Measurements from ENCODE around the gene NCAPD2.
A peak's percentile ranks its signal among the peaks of the same experiment; 100 is the strongest.
"Not testable (repeated sequence)": the region's sequence is repeated elsewhere in the genome, so short reads cannot be mapped to it uniquely, and the experiment has no call there.

Gene NCAPD2

DNA sequence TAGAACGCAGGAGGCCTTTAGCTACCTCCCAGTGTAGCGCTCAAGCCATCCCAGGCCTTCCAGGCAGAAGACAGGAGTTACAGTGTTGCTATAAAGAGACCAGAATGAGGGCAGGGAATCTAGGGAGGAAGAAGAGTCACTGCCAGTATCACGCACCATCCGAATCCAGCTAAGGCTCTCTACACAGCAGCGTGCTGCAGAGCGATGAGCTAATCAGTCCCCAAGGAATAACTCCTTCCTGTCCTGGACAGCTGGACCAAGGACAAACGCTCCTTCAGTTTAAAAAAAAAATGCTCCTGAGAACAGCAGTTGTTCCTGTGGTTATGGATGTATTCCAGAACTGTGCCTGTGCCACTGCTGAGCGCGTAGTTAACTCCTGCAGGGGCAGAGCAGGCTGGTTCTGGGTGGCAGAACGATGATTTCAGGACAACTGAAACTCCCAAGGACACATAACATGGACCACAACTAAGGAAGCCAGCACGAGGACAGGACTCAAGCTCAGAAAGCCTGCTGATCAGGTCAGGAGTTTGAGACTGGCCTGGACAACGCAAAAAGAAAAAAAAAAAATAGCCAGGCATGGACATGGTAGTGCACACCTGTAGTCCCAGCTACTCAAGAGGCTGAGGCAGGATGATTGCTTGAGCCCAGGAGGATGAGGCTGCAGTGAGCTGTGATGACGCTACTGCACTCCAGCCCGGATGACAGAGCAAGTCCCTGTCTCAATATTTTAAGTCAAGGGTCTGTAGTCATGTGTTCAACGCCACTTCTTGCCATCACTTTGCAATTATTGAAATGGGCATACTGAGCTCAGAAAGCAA lies 59.4 kb downstream of the NCAPD2 start:
- H3K4me3 ChIP-seq (ENCODE audit: low read length): peak overlapping the region; percentile 32

DNA sequence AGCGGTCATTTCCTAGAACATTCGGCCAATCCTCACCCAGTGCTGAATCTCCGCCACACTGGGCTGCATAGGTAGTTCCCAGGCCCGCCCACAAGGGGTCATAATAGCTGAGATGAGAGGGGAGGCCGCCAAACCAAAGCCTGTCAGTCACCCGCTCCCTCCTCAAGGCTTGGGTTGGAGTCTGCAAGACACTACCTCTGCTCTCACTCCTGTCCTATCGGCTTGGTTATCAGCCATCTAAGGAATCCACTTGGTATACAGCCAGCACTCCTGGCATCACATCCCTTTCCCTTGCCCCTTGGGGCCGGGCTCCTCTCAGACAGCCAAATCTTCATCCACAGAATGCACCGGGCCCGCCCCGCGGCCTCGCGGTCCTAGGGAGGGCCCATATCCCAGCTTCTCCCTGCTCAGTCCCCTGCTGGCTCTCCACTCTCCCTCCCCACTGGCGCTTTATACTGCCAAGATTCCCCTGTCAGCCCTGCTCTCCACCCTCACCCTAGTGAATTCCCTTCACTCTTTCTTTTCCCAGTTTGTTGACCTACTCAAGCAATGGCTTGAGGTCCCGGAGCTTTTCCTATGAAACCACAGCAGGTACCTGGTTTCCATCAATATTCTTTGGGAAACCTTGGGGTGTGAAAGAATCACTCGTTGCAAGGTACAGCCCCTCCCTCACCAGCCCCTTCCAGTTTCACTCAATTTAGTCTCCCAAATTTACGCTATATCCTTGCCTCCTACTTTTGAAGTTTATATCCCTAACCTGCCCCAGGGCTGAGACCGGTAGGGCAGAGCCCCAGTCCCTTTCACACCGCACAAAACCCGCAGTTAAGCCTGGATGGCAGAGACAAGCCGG lies 60.5 kb downstream of the NCAPD2 start:
- Histone ChIP-seq H3K4me3 (ENCODE audit: low read length) (peak overlapping the region; percentile 85), H3K36me3 (ENCODE audit: control insufficient read depth, insufficient read depth, low read length) (peaks cover 5% of the 10 kb centered on the region), H3K27me3 (ENCODE audit: control insufficient read depth, insufficient read depth, low read length) (no peaks in the 10 kb centered on the region), H3K4me1 (ENCODE audit: control insufficient read depth, insufficient read depth, low read length) (peaks cover 43% of the 10 kb centered on the region), H3K9ac (ENCODE audit: low read length) (no peak overlapping the region), H3K27ac (ENCODE audit: low read depth, low read length) (peak overlapping the region; percentile 67)

More for the DNA sequence above, 59.4 kb downstream of the NCAPD2 start:
- peaks cover 8% of the 10 kb centered on the region for H3K36me3 ChIP-seq (ENCODE audit: control insufficient read depth, insufficient read depth, low read length)
- H3K27me3 ChIP-seq (ENCODE audit: control insufficient read depth, insufficient read depth, low read length): no peaks in the 10 kb centered on the region
- peak overlapping the region; percentile 87 for H3K27ac ChIP-seq (ENCODE audit: low read depth, low read length)
- H3K9ac ChIP-seq (ENCODE audit: low read length): no peak overlapping the region
- H3K4me1 ChIP-seq (ENCODE audit: control insufficient read depth, insufficient read depth, low read length): peaks cover 43% of the 10 kb centered on the region

DNA sequence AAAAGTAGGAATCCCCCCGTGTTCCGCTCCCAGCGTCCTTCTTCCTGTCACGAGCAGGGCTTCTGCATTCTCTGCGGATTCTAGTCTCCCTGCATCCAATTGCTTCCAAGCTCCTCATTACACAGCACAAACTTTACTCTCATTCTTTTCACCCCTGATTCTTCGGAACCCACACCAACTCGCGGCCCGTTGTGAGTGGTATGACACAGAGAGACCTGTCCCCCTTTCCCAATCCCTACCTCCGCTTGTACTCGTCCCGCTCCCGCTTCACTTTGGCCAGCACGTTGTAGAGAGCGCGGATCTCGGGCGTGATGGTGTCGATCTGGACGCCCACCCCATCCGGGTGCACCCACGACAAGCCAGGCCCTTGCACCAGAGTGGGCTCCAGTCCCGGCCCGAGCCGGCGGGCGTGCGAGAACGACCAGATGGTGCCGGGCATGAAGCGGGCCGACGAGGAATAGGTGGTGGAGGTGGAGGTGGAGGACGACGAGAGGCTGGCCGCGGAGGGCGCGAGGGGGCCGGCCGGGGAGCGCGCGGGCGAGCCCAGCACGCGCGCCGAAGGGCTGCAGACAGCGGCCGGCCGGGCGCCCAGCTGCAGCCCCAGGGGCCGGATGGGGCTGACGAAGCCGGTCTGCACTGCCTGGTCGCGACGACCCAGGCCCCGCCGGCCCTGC lies 61.3 kb downstream of the NCAPD2 start:
- Histone ChIP-seq H3K9ac (ENCODE audit: low read length) (no peak overlapping the region), H3K27me3 (ENCODE audit: control insufficient read depth, insufficient read depth, low read length) (no peaks in the 10 kb centered on the region), H3K4me3 (ENCODE audit: low read length) (peak overlapping the region; percentile 85), H3K4me1 (ENCODE audit: control insufficient read depth, insufficient read depth, low read length) (peaks cover 43% of the 10 kb centered on the region), H3K36me3 (ENCODE audit: control insufficient read depth, insufficient read depth, low read length) (peaks cover 9% of the 10 kb centered on the region), H3K27ac (ENCODE audit: low read depth, low read length) (peak overlapping the region; percentile 67)

DNA sequence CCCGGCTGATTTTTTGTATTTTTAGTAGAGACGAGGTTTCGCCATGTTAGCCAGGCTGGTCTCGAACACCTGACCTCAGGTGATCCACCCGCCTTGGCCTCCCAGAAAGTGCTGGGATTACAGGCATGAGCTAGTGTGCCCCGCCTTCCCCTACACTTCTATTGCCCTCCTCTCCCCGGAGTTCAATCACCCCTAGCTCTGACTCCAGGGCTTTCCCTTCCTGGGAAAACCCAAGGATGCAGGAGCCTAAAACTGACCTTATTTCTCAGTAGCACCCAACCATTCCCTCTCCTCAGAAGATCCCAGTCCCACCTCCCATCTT lies 62.6 kb downstream of the NCAPD2 start:
- peaks cover 22% of the 10 kb centered on the region for H3K36me3 ChIP-seq (ENCODE audit: control insufficient read depth, insufficient read depth, low read length)
- not testable (repeated sequence) for H3K4me3 ChIP-seq (ENCODE audit: low read length); H3K9ac ChIP-seq (ENCODE audit: low read length); H3K27me3 ChIP-seq (ENCODE audit: control insufficient read depth, insufficient read depth, low read length)
- H3K4me1 ChIP-seq (ENCODE audit: control insufficient read depth, insufficient read depth, low read length): peaks cover 31% of the 10 kb centered on the region
- H3K27ac ChIP-seq (ENCODE audit: low read depth, low read length): peak overlapping the region; percentile 41

DNA sequence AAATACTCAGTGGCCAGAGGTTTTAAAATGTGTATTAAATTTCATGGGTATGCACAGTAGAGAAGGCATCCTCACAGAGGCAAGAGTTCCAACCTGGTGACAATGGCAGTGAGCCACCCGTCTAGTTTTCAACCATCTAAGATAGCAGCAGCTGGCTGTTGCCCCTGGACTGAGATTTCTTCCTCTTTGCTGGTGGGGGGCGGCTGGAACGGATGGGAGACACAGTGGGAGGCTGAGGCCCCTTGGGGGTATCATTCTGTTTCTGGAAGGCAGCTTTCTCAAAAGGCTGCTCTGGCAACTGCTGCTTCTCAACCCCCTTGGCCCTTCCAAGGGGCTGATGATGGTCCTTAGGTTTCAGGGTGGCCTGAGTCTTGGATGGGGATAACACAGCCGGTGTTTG lies 63.0 kb downstream of the NCAPD2 start:
- H3K27me3 ChIP-seq (ENCODE audit: control insufficient read depth, insufficient read depth, low read length): no peaks in the 10 kb centered on the region
- peaks cover 27% of the 10 kb centered on the region for H3K4me1 ChIP-seq (ENCODE audit: control insufficient read depth, insufficient read depth, low read length)
- no peak overlapping the region for H3K9ac ChIP-seq (ENCODE audit: low read length)
- peaks cover 26% of the 10 kb centered on the region for H3K36me3 ChIP-seq (ENCODE audit: control insufficient read depth, insufficient read depth, low read length)
- no peak overlapping the region for H3K27ac ChIP-seq (ENCODE audit: low read depth, low read length)
- H3K4me3 ChIP-seq (ENCODE audit: low read length): no peak overlapping the region

DNA sequence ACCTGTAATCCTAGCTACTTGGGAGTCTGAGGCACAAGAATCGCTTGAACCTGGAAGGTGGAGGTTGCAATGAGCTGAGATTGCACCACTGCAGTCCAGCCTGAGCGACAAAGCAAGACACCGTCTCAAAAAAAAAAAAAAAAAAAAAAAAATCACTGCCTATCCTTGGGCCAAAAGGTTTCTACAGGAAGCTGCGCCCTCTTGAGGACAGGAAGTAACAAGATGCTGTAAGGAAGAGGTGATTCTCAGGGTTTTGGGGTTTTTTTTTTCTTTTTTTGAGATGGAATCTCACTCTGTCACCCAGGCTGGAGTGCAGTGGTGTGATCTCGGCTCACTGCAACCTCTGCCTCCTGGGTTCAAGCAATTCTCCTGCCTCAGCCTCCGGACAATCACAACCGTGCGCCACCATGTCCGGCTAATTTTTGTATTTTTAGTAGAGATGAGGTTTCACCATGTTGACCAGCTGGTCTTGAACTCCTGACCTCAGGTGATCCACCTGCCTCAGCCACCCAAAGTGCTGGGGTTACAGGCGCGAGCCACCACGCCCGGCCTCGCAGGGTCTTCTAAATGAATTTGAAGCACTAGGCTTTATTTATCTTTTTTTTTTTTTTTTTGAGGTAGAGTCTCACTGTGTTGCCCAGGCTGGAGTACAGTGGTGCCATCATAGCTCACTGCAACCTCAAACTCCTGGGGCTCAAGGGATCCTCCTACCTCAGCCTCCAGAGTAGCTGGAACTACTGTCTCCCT lies 64.3 kb downstream of the NCAPD2 start:
- Histone ChIP-seq H3K36me3 (ENCODE audit: control insufficient read depth, insufficient read depth, low read length) (peaks cover 35% of the 10 kb centered on the region), H3K4me1 (ENCODE audit: control insufficient read depth, insufficient read depth, low read length) (peaks cover 14% of the 10 kb centered on the region)
- H3K9ac ChIP-seq (ENCODE audit: low read length); H3K27ac ChIP-seq (ENCODE audit: low read depth, low read length); H3K4me3 ChIP-seq (ENCODE audit: low read length); H3K27me3 ChIP-seq (ENCODE audit: control insufficient read depth, insufficient read depth, low read length): not testable (repeated sequence)

DNA sequence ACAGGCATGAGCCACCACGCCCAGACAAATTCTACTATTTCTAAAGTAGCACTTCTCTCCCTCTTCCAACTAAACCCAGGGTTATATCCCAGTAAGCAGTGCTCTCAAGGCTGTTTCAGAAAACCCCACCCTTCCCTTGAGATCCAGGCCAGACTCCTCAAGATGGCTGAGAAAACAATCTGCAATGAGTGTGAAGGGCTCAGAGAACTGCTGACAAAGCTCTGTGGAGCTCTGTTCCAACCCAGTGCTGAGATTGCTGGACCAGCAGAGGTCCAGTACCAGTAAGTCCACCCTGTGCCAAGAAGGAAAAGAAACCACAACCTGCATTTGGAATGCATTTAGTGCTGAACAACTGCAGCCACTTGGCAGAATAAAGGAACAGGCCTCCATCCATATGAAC lies 65.6 kb downstream of the NCAPD2 start:
- Histone ChIP-seq H3K4me1 (ENCODE audit: control insufficient read depth, insufficient read depth, low read length) (peaks cover 4% of the 10 kb centered on the region), H3K36me3 (ENCODE audit: control insufficient read depth, insufficient read depth, low read length) (peaks cover 35% of the 10 kb centered on the region), H3K4me3 (ENCODE audit: low read length) (no peak overlapping the region), H3K9ac (ENCODE audit: low read length) (no peak overlapping the region), H3K27me3 (ENCODE audit: control insufficient read depth, insufficient read depth, low read length) (no peaks in the 10 kb centered on the region), H3K27ac (ENCODE audit: low read depth, low read length) (no peak overlapping the region)

DNA sequence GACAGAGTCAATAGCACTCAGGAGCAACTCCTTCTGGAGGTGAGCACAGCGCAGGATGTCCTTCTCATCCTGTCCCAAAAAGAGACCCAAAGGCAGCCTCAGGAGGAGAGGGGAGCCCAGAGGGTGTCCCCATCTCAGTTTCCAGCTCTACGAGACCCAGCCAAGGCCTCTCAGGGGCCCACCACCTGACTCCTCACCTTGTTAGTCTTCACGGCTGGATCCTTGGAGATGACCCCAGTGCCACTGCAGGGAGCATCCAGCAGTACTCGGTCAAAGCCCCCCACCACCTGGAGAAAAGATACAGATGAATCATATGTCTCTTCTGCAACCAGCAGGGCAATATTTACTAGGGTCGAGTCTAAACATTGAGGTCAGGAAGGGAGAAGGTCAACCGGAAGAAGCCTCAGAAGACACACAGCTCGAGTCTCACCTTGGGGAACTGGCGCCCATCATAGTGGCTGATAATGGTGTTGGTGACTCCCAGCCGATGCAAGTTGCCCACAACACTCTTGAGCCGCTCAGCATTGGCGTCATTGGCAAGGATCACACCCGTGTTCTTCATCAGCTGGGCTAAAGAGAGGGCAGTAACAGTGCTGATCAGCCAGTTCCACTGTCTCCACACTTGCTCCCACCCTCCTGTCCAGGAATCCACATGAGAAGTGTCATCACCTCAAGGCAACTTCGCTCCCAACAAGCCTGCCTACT lies 66.8 kb downstream of the NCAPD2 start:
- Histone ChIP-seq H3K27me3 (ENCODE audit: control insufficient read depth, insufficient read depth, low read length) (no peaks in the 10 kb centered on the region), H3K36me3 (ENCODE audit: control insufficient read depth, insufficient read depth, low read length) (peaks cover 36% of the 10 kb centered on the region), H3K9ac (ENCODE audit: low read length) (no peak overlapping the region), H3K27ac (ENCODE audit: low read depth, low read length) (no peak overlapping the region), H3K4me1 (ENCODE audit: control insufficient read depth, insufficient read depth, low read length) (no peaks in the 10 kb centered on the region), H3K4me3 (ENCODE audit: low read length) (no peak overlapping the region)

DNA sequence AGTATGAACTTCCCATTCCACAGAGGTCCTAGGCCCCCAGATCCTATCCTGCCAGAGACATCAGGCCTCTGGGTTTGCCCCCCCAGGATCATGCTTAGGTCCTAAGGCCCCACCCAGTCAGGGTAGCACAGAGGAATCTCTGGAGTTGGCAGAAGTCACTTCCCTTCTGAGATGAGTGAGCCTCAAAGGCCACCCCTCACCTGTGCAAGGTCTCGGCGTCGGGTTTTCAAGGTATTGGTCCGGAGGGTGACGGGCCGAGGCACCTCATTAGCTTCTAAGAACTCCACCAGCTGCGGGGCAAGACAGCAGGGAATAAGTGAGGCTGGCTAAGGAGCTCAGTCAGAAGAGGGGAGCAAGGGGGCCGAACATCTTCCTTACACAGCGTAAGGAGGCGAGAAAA lies 69.0 kb downstream of the NCAPD2 start:
- Histone ChIP-seq H3K36me3 (ENCODE audit: control insufficient read depth, insufficient read depth, low read length) (peaks cover 43% of the 10 kb centered on the region), H3K9ac (ENCODE audit: low read length) (no peak overlapping the region), H3K27ac (ENCODE audit: low read depth, low read length) (no peak overlapping the region), H3K4me3 (ENCODE audit: low read length) (no peak overlapping the region), H3K27me3 (ENCODE audit: control insufficient read depth, insufficient read depth, low read length) (no peaks in the 10 kb centered on the region), H3K4me1 (ENCODE audit: control insufficient read depth, insufficient read depth, low read length) (no peaks in the 10 kb centered on the region)

DNA sequence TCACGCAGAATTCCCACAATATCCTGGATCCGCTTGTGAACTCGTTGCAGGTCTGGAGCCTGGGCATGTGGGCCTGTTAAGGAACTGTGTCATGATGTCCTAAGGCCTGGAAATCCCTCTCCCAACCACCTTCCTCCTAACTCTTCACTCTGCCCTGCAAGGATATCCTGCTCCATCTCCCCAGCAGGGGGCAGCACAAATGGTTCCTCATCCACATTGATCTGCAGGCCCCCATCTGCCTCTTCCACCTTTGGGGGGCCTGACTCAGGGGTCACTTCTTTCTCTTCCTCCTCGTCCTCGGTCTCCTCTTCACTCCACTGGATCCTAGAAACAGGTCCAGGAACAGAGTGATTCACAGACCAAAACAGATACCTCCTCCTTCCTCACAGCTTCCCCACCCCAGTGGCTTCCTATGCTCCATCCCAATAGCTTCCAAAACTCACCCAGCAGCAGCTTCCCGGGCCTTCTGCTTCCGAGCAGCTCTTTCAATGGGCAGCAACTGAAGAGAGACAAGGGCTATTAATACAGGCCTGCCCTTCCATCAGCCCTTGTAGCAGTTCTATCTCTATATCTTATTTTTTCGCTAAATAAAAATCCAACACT lies 69.6 kb downstream of the NCAPD2 start:
- Histone ChIP-seq H3K4me1 (ENCODE audit: control insufficient read depth, insufficient read depth, low read length) (no peaks in the 10 kb centered on the region), H3K27me3 (ENCODE audit: control insufficient read depth, insufficient read depth, low read length) (no peaks in the 10 kb centered on the region), H3K9ac (ENCODE audit: low read length) (no peak overlapping the region), H3K27ac (ENCODE audit: low read depth, low read length) (no peak overlapping the region), H3K36me3 (ENCODE audit: control insufficient read depth, insufficient read depth, low read length) (peaks cover 43% of the 10 kb centered on the region), H3K4me3 (ENCODE audit: low read length) (no peak overlapping the region)

DNA sequence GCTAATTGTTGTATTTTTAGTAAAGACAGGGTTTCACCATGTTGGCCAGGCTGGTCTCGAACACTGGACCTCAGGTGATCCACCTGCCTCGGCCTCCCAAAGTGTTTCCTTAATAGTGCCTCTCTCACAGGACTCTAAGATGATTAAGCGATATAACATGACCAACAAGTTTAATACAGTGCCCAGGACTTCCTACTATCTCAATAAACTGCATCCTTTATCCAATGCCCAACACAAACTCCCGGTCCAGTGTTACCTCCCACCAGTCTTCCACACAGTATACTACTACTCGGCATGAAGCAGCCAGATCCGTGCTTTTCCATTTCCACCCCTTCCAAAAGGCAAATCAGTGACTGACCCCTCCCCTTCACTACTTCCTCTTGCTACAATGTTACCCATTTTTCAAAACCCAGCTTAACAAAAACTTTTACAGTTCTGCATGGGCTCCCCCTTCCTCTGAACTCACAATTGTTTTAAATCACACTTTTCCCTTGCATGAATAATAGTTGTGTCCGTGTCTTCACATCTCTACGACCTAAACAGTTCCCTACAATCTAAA lies 73.3 kb downstream of the NCAPD2 start:
- peaks cover 26% of the 10 kb centered on the region for H3K36me3 ChIP-seq (ENCODE audit: control insufficient read depth, insufficient read depth, low read length)
- no peak overlapping the region for H3K9ac ChIP-seq (ENCODE audit: low read length)
- H3K4me1 ChIP-seq (ENCODE audit: control insufficient read depth, insufficient read depth, low read length): no peaks in the 10 kb centered on the region
- no peak overlapping the region for H3K27ac ChIP-seq (ENCODE audit: low read depth, low read length)
- peak overlapping the region; percentile 74 for H3K4me3 ChIP-seq (ENCODE audit: low read length)
- no peaks in the 10 kb centered on the region for H3K27me3 ChIP-seq (ENCODE audit: control insufficient read depth, insufficient read depth, low read length)
